ENCODE measurements around the gene AFF3. TPM values are rescaled to one million over a fixed set of nuclear protein-coding genes. Genes with fewer than 3 reads are reported as not detected.

The AFF3 gene
- total RNA-seq, 4 donors from 2014 or later: 2.1 to 7.3 (median 3.5) TPM

DNA sequence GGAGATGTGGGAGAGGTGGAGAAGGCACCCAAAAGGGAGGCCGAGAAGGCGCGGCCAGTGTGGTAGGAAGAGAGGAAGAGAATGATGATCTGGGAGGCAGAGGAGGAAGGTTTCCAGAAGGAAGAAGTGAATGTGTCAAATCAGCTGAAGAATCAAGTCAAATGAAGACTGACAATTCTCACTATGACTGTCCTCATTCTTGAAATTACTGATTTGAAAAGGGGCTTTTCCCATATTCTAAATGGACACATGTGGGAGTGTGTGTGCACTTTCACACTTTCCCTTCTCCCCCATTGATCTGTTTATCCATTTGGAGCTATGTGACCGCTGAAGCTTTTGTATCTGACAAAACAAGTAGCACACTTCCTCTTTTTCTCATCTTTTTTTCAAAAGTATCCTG is 6.1 kb downstream of the AFF3 start:
- no peak for DNase-seq (ENCODE audit: low spot score in 2 of 2)
- no peak for TF ChIP-seq CTCF (IDR thresholded peaks at IDR 0.05)
- no peak for TF ChIP-seq POLR2A (IDR thresholded peaks at IDR 0.05)
- H3K4me3 ChIP-seq (ENCODE audit: low read depth, poor library complexity, severe bottlenecking): no peak overlapping the region
- WGBS, 2 donors: 85 to 89% methylated on average over 4 of the region's 4 CpGs
- intact Hi-C loops (cut with DNase I; ENCODE audit: low total_unique reads): no loop called here

DNA sequence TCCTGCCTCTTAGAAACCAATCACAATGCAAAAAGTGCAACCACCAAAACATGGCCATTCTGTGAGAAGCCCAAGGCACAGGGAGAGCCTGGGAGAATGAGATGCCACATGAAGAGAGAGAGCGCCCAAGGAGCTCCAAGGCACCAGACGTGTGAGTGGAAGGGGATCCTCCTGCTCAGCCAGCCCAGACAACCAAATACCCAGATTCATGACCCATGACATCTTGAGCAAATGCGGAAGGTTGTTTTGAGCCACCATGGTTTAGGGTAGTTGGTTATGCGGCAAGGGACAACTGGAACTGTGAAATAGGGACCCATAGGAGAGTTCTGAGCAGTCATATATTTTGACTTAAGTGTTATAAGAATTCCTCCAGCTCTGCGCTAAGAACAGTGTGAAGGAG is 7.0 kb downstream of the AFF3 start:
- TF ChIP-seq CTCF (IDR thresholded peaks at IDR 0.05) (no peak), POLR2A (IDR thresholded peaks at IDR 0.05) (no peak)
- intact Hi-C loops (cut with DNase I; ENCODE audit: low total_unique reads): no loop called here
- H3K4me3 ChIP-seq (ENCODE audit: low read depth, poor library complexity, severe bottlenecking): no peak overlapping the region
- WGBS, 2 donors: 95 to 97% methylated on average over 5 of the region's 5 CpGs
- DNase-seq (ENCODE audit: low spot score in 2 of 2): no peak

DNA sequence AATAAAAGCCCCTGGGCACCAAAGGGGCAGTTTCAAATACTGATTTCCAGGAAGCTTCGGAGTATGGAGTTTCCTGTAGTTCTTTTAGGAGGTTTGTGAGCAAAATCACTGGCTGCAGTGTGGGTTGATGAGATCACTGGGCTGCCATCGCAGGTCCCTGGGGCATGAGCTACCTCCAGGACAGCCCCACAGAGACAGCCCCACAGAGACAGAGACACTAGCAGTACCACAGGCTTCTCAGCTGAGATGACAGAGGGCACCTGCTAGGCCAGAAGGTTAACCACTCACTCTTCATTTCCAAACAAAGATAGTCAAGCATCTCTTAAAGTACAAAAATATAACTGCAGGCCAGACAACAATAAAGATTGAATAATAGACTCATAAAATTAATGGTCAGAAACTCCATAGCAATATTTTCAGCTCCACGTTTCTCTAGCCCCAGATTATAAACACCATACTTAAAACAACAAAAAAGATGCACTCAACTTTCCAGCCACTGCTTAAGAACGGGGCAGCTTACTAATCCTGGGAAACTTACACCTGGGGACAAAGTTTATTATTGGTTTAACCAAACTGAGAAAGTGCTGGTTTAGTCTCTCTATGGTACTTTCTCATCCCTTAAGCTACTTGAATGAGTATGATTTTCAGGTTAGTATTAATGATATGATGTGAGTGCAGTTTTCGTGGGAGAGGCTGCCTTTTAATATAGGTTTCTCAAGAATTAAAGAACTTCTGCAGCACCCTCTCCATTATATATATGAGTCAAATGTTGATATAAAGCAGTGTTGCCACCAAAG is 11.6 kb downstream of the AFF3 start:
- H3K4me3 ChIP-seq (ENCODE audit: low read depth, poor library complexity, severe bottlenecking): no peak overlapping the region
- TF ChIP-seq POLR2A (IDR thresholded peaks at IDR 0.05) (no peak), CTCF (IDR thresholded peaks at IDR 0.05) (no peak)
- no peak for DNase-seq (ENCODE audit: low spot score in 2 of 2)
- WGBS, 2 donors: 78 to 80% methylated on average over 5 of the region's 5 CpGs
- intact Hi-C loops (cut with DNase I; ENCODE audit: low total_unique reads): no loop called here

DNA sequence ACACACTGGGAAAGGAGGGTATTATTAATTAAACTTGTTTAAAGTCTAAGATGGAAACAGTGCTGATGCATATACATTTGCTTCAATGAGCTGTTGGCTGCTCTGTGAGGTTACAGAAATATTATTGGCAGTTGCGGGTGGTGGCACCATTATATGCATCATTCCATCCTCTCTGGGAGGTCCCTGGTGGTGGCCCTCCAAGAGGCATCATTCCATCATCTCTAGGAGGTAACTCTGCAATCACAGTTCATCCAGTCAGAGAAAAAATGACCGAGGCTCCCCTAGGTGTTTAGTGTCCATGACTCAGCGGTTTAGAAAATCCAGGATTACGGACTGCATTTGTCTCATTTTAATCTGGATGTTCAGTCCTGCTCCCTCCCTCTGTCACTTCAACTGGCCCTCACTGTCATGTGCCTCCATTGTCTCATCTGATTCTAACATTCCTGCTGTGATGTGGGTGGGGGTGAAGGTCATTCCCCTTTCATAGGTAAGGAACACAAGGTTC is 15.4 kb downstream of the AFF3 start:
- no peak overlapping the region for H3K4me3 ChIP-seq (ENCODE audit: low read depth, poor library complexity, severe bottlenecking)
- DNase-seq (ENCODE audit: low spot score in 2 of 2): no peak
- intact Hi-C loops (cut with DNase I; ENCODE audit: low total_unique reads): no loop called here
- WGBS, 2 donors: 91 to 97% methylated on average over 4 of the region's 4 CpGs
- no peak for TF ChIP-seq POLR2A (IDR thresholded peaks at IDR 0.05)
- no peak for TF ChIP-seq CTCF (IDR thresholded peaks at IDR 0.05)

GRCh38 chr2:100126201-100126600 is 16.2 kb downstream of the AFF3 start:
- 46 to 51% methylated on average over 8 of the region's 8 CpGs for WGBS, 2 donors
- no peak overlapping the region for H3K4me3 ChIP-seq (ENCODE audit: low read depth, poor library complexity, severe bottlenecking)
- TF ChIP-seq POLR2A (IDR thresholded peaks at IDR 0.05) (no peak), CTCF (IDR thresholded peaks at IDR 0.05) (no peak)
- intact Hi-C loops (cut with DNase I; ENCODE audit: low total_unique reads): no loop called here
- no peak for DNase-seq (ENCODE audit: low spot score in 2 of 2)

Data from lower leg skin (tissue), 4 donors.